Esophagus (tissue), 2 donors: ENCODE results near the gene DCUN1D3. TPM values are rescaled to one million over a fixed set of nuclear protein-coding genes. Genes with fewer than 3 reads are reported as not detected.

ENCODE experiments used
- H3K27ac ChIP-seq, 2 donors: one replicate each; pipeline ENCODE4 v1.5.1; 2013; ENCODE audit warnings: low read depth in 2 of 2, mild to moderate bottlenecking in 2 of 2, inconsistent platforms in 1 of 2, low read length in 1 of 2, moderate library complexity in 1 of 2
- H3K27me3 ChIP-seq, 2 donors: one replicate each; pipeline ENCODE4 v1.6.1; 2013; ENCODE audit warnings: low read length in 2 of 2, control low read depth in 1 of 2, mild to moderate bottlenecking in 1 of 2; ENCODE audit not compliant: insufficient read depth in 2 of 2, control insufficient read depth in 1 of 2
- H3K36me3 ChIP-seq, 2 donors: one replicate each; pipeline ENCODE4 v1.6.1; 2013; ENCODE audit warnings: low read length in 1 of 2; ENCODE audit not compliant: control insufficient read depth in 2 of 2, insufficient read depth in 2 of 2
- H3K4me1 ChIP-seq, 2 donors: one replicate each; pipeline ENCODE4 v1.6.1; 2013; ENCODE audit warnings: low read length in 1 of 2; ENCODE audit not compliant: control insufficient read depth in 2 of 2, insufficient read depth in 2 of 2
- H3K4me3 ChIP-seq, 2 donors: one replicate each; pipeline ENCODE4 v1.5.1; 2013; ENCODE audit warnings: low read length in 2 of 2, mild to moderate bottlenecking in 2 of 2, low read depth in 1 of 2, moderate library complexity in 1 of 2
- H3K9me3 ChIP-seq, 2 donors: one replicate each; pipeline ENCODE4 v1.6.1; 2013; ENCODE audit warnings: mild to moderate bottlenecking in 2 of 2, low read depth in 1 of 2, low read length in 1 of 2, moderate library complexity in 1 of 2; ENCODE audit not compliant: control insufficient read depth in 2 of 2, insufficient read depth in 1 of 2
- WGBS, 2 donors: extraction: QIAGEN DNeasy Blood & Tissue Kit; methylation state at CpG; one replicate each; pipeline ENCODE4 v1.1.7; 2013; 5-methylcytosine and 5-hydroxymethylcytosine counted together
- polyA plus RNA-seq, 2 donors: library from polyadenylated mRNA; stranded (reverse); fragments of 200-250 nt; gene quantifications; one replicate each; pipeline ENCODE4 v1.2.3, GENCODE V29; 2013
- donor health status: healthy with polysubstance abuse.
- donor health status: Bipolar disorder and iron deficiency.

Gene DCUN1D3
- polyA plus RNA-seq, 2 donors, result 3.2 to 6.5 TPM

GRCh38 chr16:20846030-20846429, 54.1 kb downstream of the DCUN1D3 start:
- H3K36me3 ChIP-seq, result no peaks in the 10 kb centered on the region
- peak overlapping the region in 1 of 2 donors; percentile 21 for H3K27ac ChIP-seq
- H3K9me3 ChIP-seq, result no peaks in the 10 kb centered on the region
- H3K27me3 ChIP-seq, result no peaks in the 10 kb centered on the region
- no peak overlapping the region for H3K4me3 ChIP-seq
- 67 to 80% methylated on average over 6 of the region's 6 CpGs for WGBS, 2 donors
- H3K4me1 ChIP-seq, result no peaks in the 10 kb centered on the region

- Histone ChIP-seq H3K36me3 (no peaks in the 10 kb centered on the region), H3K27me3 (no peaks in the 10 kb centered on the region), H3K27ac (no peak overlapping the region), H3K9me3 (no peaks in the 10 kb centered on the region), H3K4me1 (no peaks in the 10 kb centered on the region), H3K4me3 (no peak overlapping the region)
- 49 to 56% methylated on average over 3 of the region's 3 CpGs for WGBS, 2 donors
Measured at GRCh38 chr16:20844588-20844987, 55.6 kb downstream of the DCUN1D3 start.

GRCh38 chr16:20844054-20844453, 56.1 kb downstream of the DCUN1D3 start:
- Histone ChIP-seq H3K27ac (no peak overlapping the region), H3K4me3 (no peak overlapping the region), H3K36me3 (no peaks in the 10 kb centered on the region), H3K9me3 (no peaks in the 10 kb centered on the region), H3K4me1 (no peaks in the 10 kb centered on the region), H3K27me3 (no peaks in the 10 kb centered on the region)
- 66 to 67% methylated on average over 2 of the region's 2 CpGs for WGBS, 2 donors

- Histone ChIP-seq H3K27ac (no peak overlapping the region), H3K4me1 (no peaks in the 10 kb centered on the region), H3K27me3 (no peaks in the 10 kb centered on the region), H3K4me3 (no peak overlapping the region), H3K9me3 (no peaks in the 10 kb centered on the region), H3K36me3 (no peaks in the 10 kb centered on the region)
- whole genome bisulfite sequencing, 2 donors, result 84 to 90% methylated on average over 2 of the region's 2 CpGs
Measured at GRCh38 chr16:20839504-20839903, 60.7 kb downstream of the DCUN1D3 start.

GRCh38 chr16:20838240-20838639, 61.9 kb downstream of the DCUN1D3 start:
- Histone ChIP-seq H3K9me3 (no peaks in the 10 kb centered on the region), H3K36me3 (no peaks in the 10 kb centered on the region), H3K27me3 (no peaks in the 10 kb centered on the region), H3K4me3 (no peak overlapping the region), H3K4me1 (no peaks in the 10 kb centered on the region), H3K27ac (no peak overlapping the region)
- WGBS, 2 donors, result 75 to 78% methylated on average over 1 of the region's 1 CpG

- H3K9me3 ChIP-seq, result no peaks in the 10 kb centered on the region
- H3K4me1 ChIP-seq, result no peaks in the 10 kb centered on the region
- no peak overlapping the region for H3K4me3 ChIP-seq
- no peaks in the 10 kb centered on the region for H3K36me3 ChIP-seq
- H3K27ac ChIP-seq, result no peak overlapping the region
- no peaks in the 10 kb centered on the region for H3K27me3 ChIP-seq
- WGBS, 2 donors, result 82 to 83% methylated on average over 2 of the region's 2 CpGs
Measured at GRCh38 chr16:20833086-20833485, 67.1 kb downstream of the DCUN1D3 start.

- no peaks in the 10 kb centered on the region for H3K4me1 ChIP-seq
- H3K36me3 ChIP-seq, result no peaks in the 10 kb centered on the region
- H3K27ac ChIP-seq, result no peak overlapping the region
- H3K9me3 ChIP-seq, result no peaks in the 10 kb centered on the region
- no peaks in the 10 kb centered on the region for H3K27me3 ChIP-seq
- WGBS, 2 donors, result 81 to 88% methylated on average over 1 of the region's 1 CpG
- H3K4me3 ChIP-seq, result no peak overlapping the region
Measured at GRCh38 chr16:20830372-20830771, 69.8 kb downstream of the DCUN1D3 start.

GRCh38 chr16:20829536-20829935, 70.6 kb downstream of the DCUN1D3 start:
- no peak overlapping the region for H3K27ac ChIP-seq
- H3K9me3 ChIP-seq, result no peaks in the 10 kb centered on the region
- H3K4me3 ChIP-seq, result no peak overlapping the region
- H3K36me3 ChIP-seq, result no peaks in the 10 kb centered on the region
- no peaks in the 10 kb centered on the region for H3K4me1 ChIP-seq
- WGBS, 2 donors, result 78 to 91% methylated on average over 1 of the region's 1 CpG
- H3K27me3 ChIP-seq, result no peaks in the 10 kb centered on the region

GRCh38 chr16:20826039-20826566, 74.1 kb downstream of the DCUN1D3 start:
- H3K9me3 ChIP-seq, result no peaks in the 10 kb centered on the region
- WGBS, 2 donors, result 58 to 68% methylated on average over 3 of the region's 3 CpGs
- H3K4me3 ChIP-seq, result no peak overlapping the region
- H3K36me3 ChIP-seq, result no peaks in the 10 kb centered on the region
- H3K27ac ChIP-seq, result no peak overlapping the region
- no peaks in the 10 kb centered on the region for H3K4me1 ChIP-seq
- H3K27me3 ChIP-seq, result no peaks in the 10 kb centered on the region

GRCh38 chr16:20822521-20823325, 77.4 kb downstream of the DCUN1D3 start:
- Histone ChIP-seq H3K4me1 (no peaks in the 10 kb centered on the region), H3K27ac (no peak overlapping the region), H3K27me3 (no peaks in the 10 kb centered on the region), H3K4me3 (no peak overlapping the region), H3K36me3 (no peaks in the 10 kb centered on the region), H3K9me3 (no peaks in the 10 kb centered on the region)
- 84 to 88% methylated on average over 3 of the region's 3 CpGs for WGBS, 2 donors
